ENCODE data around the gene PSKH1.

The PSKH1 gene

DNA sequence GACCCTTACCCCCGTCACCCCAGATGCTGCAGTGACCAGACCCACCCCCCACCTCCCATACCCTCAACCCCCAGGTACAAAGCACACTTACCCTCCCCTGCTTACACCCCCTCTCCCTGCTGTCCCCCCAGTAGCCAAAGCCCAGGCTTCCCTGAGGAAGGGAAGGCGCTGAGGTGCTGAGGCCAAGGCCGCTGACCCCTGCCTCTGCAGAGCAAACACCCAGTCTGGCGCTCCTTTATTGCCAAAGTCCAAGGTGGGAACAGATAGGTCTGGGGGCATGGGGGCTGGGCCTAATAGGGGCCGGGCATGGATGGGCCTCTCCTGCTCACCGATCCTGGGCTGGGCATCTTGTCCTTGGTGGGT is 50.2 kb downstream of the PSKH1 start:
- H3K36me3 ChIP-seq (ENCODE audit: control insufficient read depth, insufficient read depth, low read length) = peaks cover 77% of the 10 kb centered on the region
- no peaks in the 10 kb centered on the region for H3K4me1 ChIP-seq (ENCODE audit: control insufficient read depth, insufficient read depth, low read length)
- H3K9me3 ChIP-seq (ENCODE audit: control insufficient read depth, insufficient read depth, low read depth, low read length) = no peaks in the 10 kb centered on the region
- no peak overlapping the region for H3K9ac ChIP-seq (ENCODE audit: low read length)
- no peaks in the 10 kb centered on the region for H3K27me3 ChIP-seq (ENCODE audit: control insufficient read depth, insufficient read depth, low read length)
- H3K27ac ChIP-seq (ENCODE audit: low read depth, low read length) = no peak overlapping the region
- no peak overlapping the region for H3K4me3 ChIP-seq (ENCODE audit: low read depth, low read length)

- Histone ChIP-seq H3K4me1 (ENCODE audit: control insufficient read depth, insufficient read depth, low read length) (no peaks in the 10 kb centered on the region), H3K27me3 (ENCODE audit: control insufficient read depth, insufficient read depth, low read length) (no peaks in the 10 kb centered on the region), H3K9me3 (ENCODE audit: control insufficient read depth, insufficient read depth, low read depth, low read length) (no peaks in the 10 kb centered on the region), H3K9ac (ENCODE audit: low read length) (no peak within 1 kb of the TSS), H3K4me3 (ENCODE audit: low read depth, low read length) (no peak within 1 kb of the TSS), H3K27ac (ENCODE audit: low read depth, low read length) (no peak within 1 kb of the TSS), H3K36me3 (ENCODE audit: control insufficient read depth, insufficient read depth, low read length) (peaks cover 83% of the 10 kb centered on the region)
Observed at GRCh38 chr16:67943619-67944504, 50.8 kb downstream of the PSKH1 start, which contains the start of gene LCAT. LCAT (minus strand) TSS chr16:67944120; CDS start chr16:67944101, 19 bp downstream.

DNA sequence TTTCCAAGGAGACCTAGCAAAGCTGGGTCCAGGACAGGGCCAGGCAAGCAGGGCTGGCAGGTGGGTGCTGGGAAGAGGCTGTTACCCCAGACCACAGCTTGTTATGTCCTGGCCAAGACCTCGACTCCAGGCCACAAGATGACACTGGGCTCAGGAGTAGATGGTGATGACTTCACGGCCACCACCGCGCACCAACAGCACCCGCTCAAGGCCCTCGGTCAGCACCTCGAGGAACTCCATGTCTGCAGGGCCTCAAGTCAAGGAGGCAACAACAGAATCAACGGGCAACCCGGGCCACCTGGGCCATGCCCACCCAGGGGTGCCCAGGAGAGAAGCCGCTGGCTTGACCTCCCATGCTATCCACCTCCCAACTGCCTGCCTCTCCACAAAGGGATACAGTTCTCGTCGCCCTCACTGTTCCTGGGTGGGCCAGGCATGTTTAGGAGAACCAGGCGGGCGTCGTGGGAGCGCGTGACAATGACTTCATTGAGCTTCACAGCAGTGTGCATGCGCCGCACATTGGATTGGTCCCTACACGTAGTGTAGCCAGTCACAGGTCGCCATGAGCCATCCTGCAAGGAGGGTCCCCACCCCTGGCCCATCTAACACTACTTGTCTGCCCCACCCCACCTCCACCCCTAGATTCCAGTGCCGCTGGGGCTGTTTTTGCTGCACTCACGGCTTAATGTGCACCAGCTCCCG is 51.8 kb downstream of the PSKH1 start:
- Histone ChIP-seq H3K27me3 (ENCODE audit: control insufficient read depth, insufficient read depth, low read length) (no peaks in the 10 kb centered on the region), H3K36me3 (ENCODE audit: control insufficient read depth, insufficient read depth, low read length) (peaks cover 88% of the 10 kb centered on the region), H3K4me3 (ENCODE audit: low read depth, low read length) (no peak overlapping the region), H3K9ac (ENCODE audit: low read length) (no peak overlapping the region), H3K4me1 (ENCODE audit: control insufficient read depth, insufficient read depth, low read length) (no peaks in the 10 kb centered on the region), H3K27ac (ENCODE audit: low read depth, low read length) (no peak overlapping the region), H3K9me3 (ENCODE audit: control insufficient read depth, insufficient read depth, low read depth, low read length) (no peaks in the 10 kb centered on the region)

DNA sequence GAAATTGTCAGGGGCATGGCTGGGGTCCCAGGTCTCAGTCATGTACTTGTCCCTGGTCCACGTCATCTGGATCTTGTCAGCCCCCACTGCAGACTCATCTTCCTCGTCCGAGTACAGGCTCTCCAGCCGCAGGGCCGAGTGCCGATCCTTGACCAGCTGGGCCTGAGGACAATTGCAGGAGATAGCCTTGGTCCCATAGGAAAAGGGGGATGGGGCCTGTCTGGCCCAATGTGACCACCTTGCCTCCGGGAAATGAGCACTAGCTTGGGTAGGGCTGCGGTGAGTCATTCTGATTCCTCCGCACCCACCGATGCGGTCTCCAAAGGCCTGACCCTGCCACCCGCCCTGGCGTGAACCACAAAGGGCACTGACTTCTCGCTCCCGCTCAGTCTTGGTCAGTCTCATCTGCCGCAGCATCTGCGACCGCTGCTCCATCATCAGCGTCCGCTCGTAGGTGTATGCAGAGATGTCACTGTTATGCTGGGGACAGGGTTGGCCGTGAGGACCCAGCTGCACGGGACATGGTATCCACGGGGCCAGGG is 52.4 kb downstream of the PSKH1 start:
- Histone ChIP-seq H3K36me3 (ENCODE audit: control insufficient read depth, insufficient read depth, low read length) (peaks cover 88% of the 10 kb centered on the region), H3K9me3 (ENCODE audit: control insufficient read depth, insufficient read depth, low read depth, low read length) (no peaks in the 10 kb centered on the region), H3K4me3 (ENCODE audit: low read depth, low read length) (no peak overlapping the region), H3K27me3 (ENCODE audit: control insufficient read depth, insufficient read depth, low read length) (no peaks in the 10 kb centered on the region), H3K4me1 (ENCODE audit: control insufficient read depth, insufficient read depth, low read length) (no peaks in the 10 kb centered on the region), H3K9ac (ENCODE audit: low read length) (no peak overlapping the region), H3K27ac (ENCODE audit: low read depth, low read length) (no peak overlapping the region)

- H3K9ac ChIP-seq (ENCODE audit: low read length) = no peak overlapping the region
- H3K36me3 ChIP-seq (ENCODE audit: control insufficient read depth, insufficient read depth, low read length) = peaks cover 94% of the 10 kb centered on the region
- no peak overlapping the region for H3K4me3 ChIP-seq (ENCODE audit: low read depth, low read length)
- no peaks in the 10 kb centered on the region for H3K9me3 ChIP-seq (ENCODE audit: control insufficient read depth, insufficient read depth, low read depth, low read length)
- H3K27me3 ChIP-seq (ENCODE audit: control insufficient read depth, insufficient read depth, low read length) = no peaks in the 10 kb centered on the region
- no peak overlapping the region for H3K27ac ChIP-seq (ENCODE audit: low read depth, low read length)
- no peaks in the 10 kb centered on the region for H3K4me1 ChIP-seq (ENCODE audit: control insufficient read depth, insufficient read depth, low read length)
Observed at GRCh38 chr16:67946128-67946569, 53.1 kb downstream of the PSKH1 start.

- Histone ChIP-seq H3K9me3 (ENCODE audit: control insufficient read depth, insufficient read depth, low read depth, low read length) (no peaks in the 10 kb centered on the region), H3K4me1 (ENCODE audit: control insufficient read depth, insufficient read depth, low read length) (no peaks in the 10 kb centered on the region), H3K9ac (ENCODE audit: low read length) (no peak overlapping the region), H3K4me3 (ENCODE audit: low read depth, low read length) (no peak overlapping the region), H3K27ac (ENCODE audit: low read depth, low read length) (no peak overlapping the region), H3K36me3 (ENCODE audit: control insufficient read depth, insufficient read depth, low read length) (peaks cover 97% of the 10 kb centered on the region), H3K27me3 (ENCODE audit: control insufficient read depth, insufficient read depth, low read length) (no peaks in the 10 kb centered on the region)
Observed at GRCh38 chr16:67946966-67947558, 54.0 kb downstream of the PSKH1 start.

DNA sequence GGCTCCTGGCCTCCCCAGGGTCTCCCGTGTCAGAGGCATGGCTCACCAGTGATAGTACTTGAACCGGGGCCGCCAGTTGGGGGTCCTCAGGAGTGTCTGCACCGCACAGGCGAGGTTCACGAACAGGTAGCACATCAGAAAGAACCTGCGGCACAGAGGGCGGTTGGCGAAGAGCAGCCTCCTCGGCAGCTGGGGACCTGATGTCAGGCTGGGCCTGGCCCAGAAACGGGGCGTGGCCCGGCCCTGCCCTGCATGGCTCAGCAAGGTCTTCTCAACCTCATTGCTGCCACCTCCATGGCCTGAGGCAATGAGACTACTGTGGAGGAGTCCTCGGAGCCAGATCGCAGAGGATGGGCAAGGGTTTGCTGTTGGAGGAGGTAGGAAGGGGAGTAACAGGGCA is 55.0 kb downstream of the PSKH1 start:
- Histone ChIP-seq H3K4me3 (ENCODE audit: low read depth, low read length) (no peak overlapping the region), H3K9me3 (ENCODE audit: control insufficient read depth, insufficient read depth, low read depth, low read length) (no peaks in the 10 kb centered on the region), H3K9ac (ENCODE audit: low read length) (no peak overlapping the region), H3K4me1 (ENCODE audit: control insufficient read depth, insufficient read depth, low read length) (no peaks in the 10 kb centered on the region), H3K27me3 (ENCODE audit: control insufficient read depth, insufficient read depth, low read length) (no peaks in the 10 kb centered on the region), H3K36me3 (ENCODE audit: control insufficient read depth, insufficient read depth, low read length) (peaks cover 96% of the 10 kb centered on the region), H3K27ac (ENCODE audit: low read depth, low read length) (no peak overlapping the region)

GRCh38 chr16:67949645-67950044 is 56.6 kb downstream of the PSKH1 start:
- peaks cover 95% of the 10 kb centered on the region for H3K36me3 ChIP-seq (ENCODE audit: control insufficient read depth, insufficient read depth, low read length)

GRCh38 chr16:67950335-67950843 is 57.3 kb downstream of the PSKH1 start:
- H3K36me3 ChIP-seq (ENCODE audit: control insufficient read depth, insufficient read depth, low read length) = peaks cover 95% of the 10 kb centered on the region
- H3K27me3 ChIP-seq (ENCODE audit: control insufficient read depth, insufficient read depth, low read length) = no peaks in the 10 kb centered on the region

More at GRCh38 chr16:67949645-67950044, 56.6 kb downstream of the PSKH1 start:
- H3K9me3 ChIP-seq (ENCODE audit: control insufficient read depth, insufficient read depth, low read depth, low read length) = no peaks in the 10 kb centered on the region
- H3K27ac ChIP-seq (ENCODE audit: low read depth, low read length) = no peak overlapping the region
- H3K4me1 ChIP-seq (ENCODE audit: control insufficient read depth, insufficient read depth, low read length) = no peaks in the 10 kb centered on the region
- no peak overlapping the region for H3K4me3 ChIP-seq (ENCODE audit: low read depth, low read length)
- no peak overlapping the region for H3K9ac ChIP-seq (ENCODE audit: low read length)
- no peaks in the 10 kb centered on the region for H3K27me3 ChIP-seq (ENCODE audit: control insufficient read depth, insufficient read depth, low read length)

DNA sequence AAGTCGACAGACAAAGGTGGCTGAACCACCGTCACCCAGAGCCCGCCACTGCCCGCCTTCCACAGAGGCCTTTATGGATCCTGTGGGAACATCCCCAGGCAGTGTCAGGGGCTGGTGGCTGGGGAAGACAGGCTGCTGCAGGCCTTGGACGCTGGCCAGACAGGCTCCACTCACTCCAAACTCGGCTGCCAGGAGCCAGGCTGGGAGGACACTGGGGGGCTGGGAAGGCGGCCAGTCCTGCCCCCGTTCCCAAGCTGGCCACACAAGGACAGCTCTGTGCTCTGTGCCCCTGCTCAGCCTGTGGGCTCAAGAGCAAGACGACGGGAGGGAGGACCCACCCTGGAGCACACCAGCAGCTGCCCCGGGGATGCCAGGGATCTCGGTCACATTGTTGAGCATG is 58.4 kb downstream of the PSKH1 start:
- Histone ChIP-seq H3K4me1 (ENCODE audit: control insufficient read depth, insufficient read depth, low read length) (no peaks in the 10 kb centered on the region), H3K4me3 (ENCODE audit: low read depth, low read length) (no peak overlapping the region), H3K27ac (ENCODE audit: low read depth, low read length) (no peak overlapping the region), H3K9me3 (ENCODE audit: control insufficient read depth, insufficient read depth, low read depth, low read length) (no peaks in the 10 kb centered on the region), H3K9ac (ENCODE audit: low read length) (no peak overlapping the region), H3K36me3 (ENCODE audit: control insufficient read depth, insufficient read depth, low read length) (peaks cover 93% of the 10 kb centered on the region), H3K27me3 (ENCODE audit: control insufficient read depth, insufficient read depth, low read length) (no peaks in the 10 kb centered on the region)

More at GRCh38 chr16:67950335-67950843, 57.3 kb downstream of the PSKH1 start:
- no peaks in the 10 kb centered on the region for H3K9me3 ChIP-seq (ENCODE audit: control insufficient read depth, insufficient read depth, low read depth, low read length)
- H3K9ac ChIP-seq (ENCODE audit: low read length) = no peak overlapping the region
- H3K4me1 ChIP-seq (ENCODE audit: control insufficient read depth, insufficient read depth, low read length) = no peaks in the 10 kb centered on the region
- H3K27ac ChIP-seq (ENCODE audit: low read depth, low read length) = no peak overlapping the region
- no peak overlapping the region for H3K4me3 ChIP-seq (ENCODE audit: low read depth, low read length)

Measured in HUES6 (cell line).